Gastroesophageal sphincter (tissue), 4 donors: ENCODE data around the gene HOMER2. TPM values are rescaled to one million over a fixed set of nuclear protein-coding genes. Genes with fewer than 3 reads are reported as not detected.

Experiments used
- ATAC-seq: fragments of 150-250 bp; one replicate; pipeline ENCODE4 v1.9.1; 2016; ENCODE audit warnings: mild to moderate bottlenecking, moderate library complexity
- H3K27ac ChIP-seq, 4 donors: fragments of 200-600 bp; sonication (generic) in 3 of 4; 1 replicate in 3 of 4; 2 replicates in 1 of 4; pipeline ENCODE4 v1.5.1; 2016 to 2019
- H3K27me3 ChIP-seq: fragments of 200-600 bp; sonication (generic); one replicate; pipeline ENCODE4 v1.5.1; 2019
- H3K36me3 ChIP-seq, 2 donors: fragments of 200-600 bp; sonication (generic); one replicate each; pipeline ENCODE4 v1.5.1; 2019; ENCODE audit warnings: control low read depth in 1 of 2
- H3K4me1 ChIP-seq, 3 donors: fragments of 200-600 bp; sonication (generic); 1 replicate in 2 of 3; 2 replicates in 1 of 3; pipeline ENCODE4 v1.5.1; 2016 to 2019; ENCODE audit warnings: control low read depth in 2 of 3
- H3K4me3 ChIP-seq, 2 donors: fragments of 200-600 bp; sonication (generic); one replicate each; pipeline ENCODE4 v1.5.1; 2019; ENCODE audit warnings: mild to moderate bottlenecking in 1 of 2, moderate library complexity in 1 of 2
- H3K9me3 ChIP-seq, 3 donors: fragments of 200-600 bp; sonication (generic); one replicate each; pipeline ENCODE4 v1.5.1; 2017 to 2019; ENCODE audit warnings: control low read depth in 2 of 3
- CTCF ChIP-seq, 4 experiments: fragments of 200-600 bp in 2 of 4; fragments of 450-650 bp in 2 of 4; sonication (generic) in 1 of 4; IDR thresholded peaks; one replicate each; pipeline ENCODE4 v1.5.1; 2017 to 2019; ENCODE audit warnings: antibody characterized with exemption in 4 of 4, mild to moderate bottlenecking in 2 of 4, moderate library complexity in 2 of 4
- EP300 ChIP-seq: sonication (generic); formaldehyde crosslinking; IDR thresholded peaks from one replicate; pipeline ENCODE4 v1.6.1; 2017; ENCODE audit warnings: antibody characterized with exemption, mild to moderate bottlenecking
- POLR2A ChIP-seq, 2 donors: fragments of 450-650 bp; IDR thresholded peaks; one replicate each; pipeline ENCODE4 v1.6.1; 2017; ENCODE audit warnings: antibody characterized with exemption in 2 of 2, mild to moderate bottlenecking in 2 of 2, moderate library complexity in 1 of 2
- POLR2AphosphoS5 ChIP-seq: sonication (generic); formaldehyde crosslinking; IDR thresholded peaks from one replicate; pipeline ENCODE4 v1.6.1; 2017; ENCODE audit warnings: antibody characterized with exemption
- WGBS, 2 donors: methylation state at CpG; one replicate each; pipeline ENCODE4 v1.1.5; 2018; ENCODE audit warnings: low coverage in 1 of 2; 5-methylcytosine and 5-hydroxymethylcytosine counted together
- total RNA-seq, 4 donors: library from RNA; depleted of rRNA; stranded (reverse); fragments of >200 nt; gene quantifications; one replicate each; pipeline ENCODE4 v1.1.0, GENCODE V29; 2016

The HOMER2 gene
- total RNA-seq, 4 donors from 2014 or later = 12.0 to 26.8 (median 17.7) TPM

- no peaks in the 10 kb centered on the region for H3K27me3 ChIP-seq
- TF ChIP-seq POLR2AphosphoS5 (peak; percentile 97), CTCF (IDR thresholded peaks at IDR 0.05) (peak in 2 of 4 experiments; percentile 4), POLR2A (IDR thresholded peaks at IDR 0.05) (peak; percentile 93 to 95), EP300 (no peak)
- H3K9me3 ChIP-seq = no peaks in the 10 kb centered on the region
- H3K4me1 ChIP-seq = peaks cover 0 to 35% (median 9%) of the 10 kb centered on the region in 3 donors
- H3K36me3 ChIP-seq = peaks cover 0 to 9% of the 10 kb centered on the region in 2 donors
- peak within 1 kb of the TSS; percentile 91 to 100 (median 100) for H3K27ac ChIP-seq
- H3K4me3 ChIP-seq = peak within 1 kb of the TSS; percentile 83 to 96
- WGBS, 2 donors = 0% methylated on average over 12 of the region's 67 CpGs; no CpG with 5 or more reads in 1 of the 2 donors
- ATAC-seq = peak; percentile 99
These were observed 143.0 kb downstream of the HOMER2 start, which contains the start of gene WHAMM for GRCh38 chr15:82809308-82810060. Gene WHAMM (plus strand): TSS chr15:82809628. CDS start chr15:82809727, 99 bp downstream.

- H3K4me3 ChIP-seq = peak overlapping the region in 1 of 2 donors; percentile 96
- peaks cover 0 to 35% (median 9%) of the 10 kb centered on the region in 3 donors for H3K4me1 ChIP-seq
- peaks cover 0 to under 1% of the 10 kb centered on the region in 2 donors for H3K36me3 ChIP-seq
- no peaks in the 10 kb centered on the region for H3K27me3 ChIP-seq
- H3K27ac ChIP-seq = peak overlapping the region; percentile 29 to 100 (median 100)
- TF ChIP-seq POLR2AphosphoS5 (no peak), EP300 (no peak), POLR2A (IDR thresholded peaks at IDR 0.05) (no peak), CTCF (IDR thresholded peaks at IDR 0.05) (no peak)
- H3K9me3 ChIP-seq = no peaks in the 10 kb centered on the region
- ATAC-seq = no peak
- WGBS, 2 donors = 74 to 85% methylated on average over 8 to 9 of the region's 9 CpGs
These were observed 143.9 kb downstream of the HOMER2 start for GRCh38 chr15:82808634-82809041.

- Histone ChIP-seq H3K27me3 (no peaks in the 10 kb centered on the region), H3K9me3 (no peaks in the 10 kb centered on the region), H3K27ac (peak overlapping the region in 2 of 4 donors; percentile 100), H3K36me3 (no peaks in the 10 kb centered on the region), H3K4me3 (no peak overlapping the region), H3K4me1 (peaks cover 0 to 32% (median 8%) of the 10 kb centered on the region in 3 donors)
- no peak for TF ChIP-seq POLR2A (IDR thresholded peaks at IDR 0.05)
- no peak for TF ChIP-seq CTCF (IDR thresholded peaks at IDR 0.05)
- TF ChIP-seq EP300 = no peak
- no peak for TF ChIP-seq POLR2AphosphoS5
- WGBS, 2 donors = 81 to 86% methylated on average over 5 to 7 of the region's 11 CpGs
- ATAC-seq = no peak
These were observed 144.4 kb downstream of the HOMER2 start for GRCh38 chr15:82807920-82808633.

GRCh38 chr15:82805994-82806406 lies 146.5 kb downstream of the HOMER2 start, which contains the start of gene FSD2:
Gene FSD2 (minus strand): TSS chr15:82806069. CDS start chr15:82787390, 18,679 bp downstream.
- H3K27ac ChIP-seq = no peak within 1 kb of the TSS
- WGBS, 2 donors = 33 to 64% methylated on average over 1 of the region's 2 CpGs
- H3K4me1 ChIP-seq = peaks cover 0 to 11% (median 0%) of the 10 kb centered on the region in 3 donors
- H3K4me3 ChIP-seq = no peak within 1 kb of the TSS
- TF ChIP-seq POLR2A (IDR thresholded peaks at IDR 0.05) (no peak), CTCF (IDR thresholded peaks at IDR 0.05) (no peak), POLR2AphosphoS5 (no peak), EP300 (no peak)
- no peak for ATAC-seq
- H3K9me3 ChIP-seq = no peaks in the 10 kb centered on the region
- no peaks in the 10 kb centered on the region for H3K27me3 ChIP-seq
- H3K36me3 ChIP-seq = no peaks in the 10 kb centered on the region
